Measurements from ENCODE around the gene PMS1.

Gene PMS1

DNA sequence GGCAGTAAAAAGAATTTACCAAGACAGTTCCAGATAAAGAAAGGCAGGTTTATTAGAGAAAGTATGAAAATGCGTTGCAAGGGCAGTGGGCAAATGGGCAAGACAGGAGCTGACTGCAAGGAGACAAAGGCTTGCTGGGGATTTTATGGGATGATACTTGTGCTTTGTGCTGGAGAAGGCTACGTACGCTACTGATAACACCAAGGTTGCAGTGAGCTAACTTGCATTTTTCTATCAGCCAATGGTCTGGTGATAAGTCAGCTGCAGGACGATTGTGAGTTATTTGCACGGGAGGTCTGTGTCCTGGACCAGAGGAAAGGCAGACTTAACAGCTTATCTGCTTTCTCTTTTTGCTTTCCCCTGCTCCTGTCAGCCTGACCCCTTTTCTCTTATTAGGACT lies 116.5 kb downstream of the PMS1 start:
- no peak for DNase-seq
- H3K9me3 Mint-ChIP-seq, result no peaks in the 10 kb centered on the region

DNA sequence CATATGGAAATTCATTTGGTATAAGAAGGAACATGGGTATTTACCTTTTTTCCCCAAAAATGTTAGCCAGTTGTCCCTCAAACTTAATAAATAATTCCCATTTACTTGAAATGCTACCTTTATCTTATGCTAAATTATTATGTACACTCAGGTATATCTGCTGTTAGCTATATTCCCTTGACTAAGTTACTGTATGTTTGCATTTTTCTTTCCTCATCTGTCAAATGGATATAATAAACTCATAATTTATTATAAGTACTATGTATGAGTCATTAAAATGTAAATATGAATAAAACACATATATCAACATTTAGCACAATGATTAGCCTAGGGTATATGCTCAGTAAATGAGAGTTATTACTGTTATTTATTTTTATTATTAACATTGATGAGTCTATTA lies 117.4 kb downstream of the PMS1 start:
- H3K27me3 Mint-ChIP-seq, result peaks cover 8% of the 10 kb centered on the region
- H3K27ac Mint-ChIP-seq, result no peak overlapping the region
- H3K4me1 Mint-ChIP-seq, result no peaks in the 10 kb centered on the region
- no peak for ATAC-seq
- H3K36me3 Mint-ChIP-seq (ENCODE audit: low read depth), result no peaks in the 10 kb centered on the region
- no peaks in the 10 kb centered on the region for H3K9me3 Mint-ChIP-seq
- DNase-seq, result no peak
- no peak overlapping the region for H3K4me3 Mint-ChIP-seq

More for the DNA sequence above, 116.5 kb downstream of the PMS1 start:
- ATAC-seq, result no peak
- Mint-ChIP-seq H3K4me1 (no peaks in the 10 kb centered on the region), H3K4me3 (no peak overlapping the region), H3K27me3 (peaks cover 8% of the 10 kb centered on the region), H3K36me3 (ENCODE audit: low read depth) (no peaks in the 10 kb centered on the region), H3K27ac (no peak overlapping the region)

DNA sequence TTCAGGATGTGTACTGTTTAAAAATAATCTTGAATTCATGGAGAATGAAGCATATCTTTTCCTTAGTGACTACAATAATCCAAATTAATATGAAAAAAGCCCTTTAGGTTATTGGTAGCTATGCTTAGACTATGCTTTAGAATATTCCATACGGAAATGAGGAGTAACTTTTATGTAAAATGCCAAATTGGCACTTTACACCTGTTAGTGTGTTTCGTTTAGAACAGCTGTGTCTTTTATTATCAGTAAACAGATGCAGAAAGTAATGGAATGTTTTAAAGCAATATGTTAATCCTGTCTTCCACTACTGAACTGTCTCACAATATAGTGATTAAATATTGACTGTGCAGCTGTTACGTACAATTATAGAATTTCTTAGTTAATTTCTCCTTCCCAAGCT lies 129.6 kb downstream of the PMS1 start:
- no peaks in the 10 kb centered on the region for H3K36me3 Mint-ChIP-seq (ENCODE audit: low read depth)
- no peak overlapping the region for H3K27ac Mint-ChIP-seq
- no peak for ATAC-seq
- H3K27me3 Mint-ChIP-seq, result peaks cover 11% of the 10 kb centered on the region
- peaks cover 6% of the 10 kb centered on the region for H3K9me3 Mint-ChIP-seq
- DNase-seq, result no peak
- no peaks in the 10 kb centered on the region for H3K4me1 Mint-ChIP-seq
- H3K4me3 Mint-ChIP-seq, result no peak overlapping the region

DNA sequence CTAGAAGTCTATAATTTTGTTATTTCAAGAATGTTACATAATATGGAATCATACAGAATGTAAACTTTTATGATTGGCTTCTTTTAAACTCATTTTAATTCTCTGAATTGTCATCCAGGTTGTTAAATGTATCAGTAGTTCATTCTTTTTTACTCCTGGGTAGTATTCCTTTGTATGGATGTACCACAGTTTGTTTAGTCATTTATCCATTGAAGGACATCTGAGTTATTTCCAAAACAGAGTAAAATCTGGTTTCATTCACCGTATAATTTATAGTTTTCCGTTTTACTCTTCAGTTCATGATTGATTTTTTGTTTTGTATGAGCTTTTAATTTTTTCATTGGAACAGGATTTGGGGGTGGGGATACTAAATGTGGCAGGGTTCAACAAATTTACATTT lies 132.4 kb downstream of the PMS1 start:
- Mint-ChIP-seq H3K4me3 (no peak overlapping the region), H3K36me3 (ENCODE audit: low read depth) (no peaks in the 10 kb centered on the region), H3K9me3 (peaks cover 6% of the 10 kb centered on the region), H3K27ac (no peak overlapping the region), H3K27me3 (peaks cover 18% of the 10 kb centered on the region), H3K4me1 (no peaks in the 10 kb centered on the region)
- ATAC-seq (no peak), DNase-seq (no peak)
